ENCODE results near the gene ITGA5.
A peak's percentile ranks its signal among the peaks of the same experiment; 100 is the strongest.

The ITGA5 gene

DNA sequence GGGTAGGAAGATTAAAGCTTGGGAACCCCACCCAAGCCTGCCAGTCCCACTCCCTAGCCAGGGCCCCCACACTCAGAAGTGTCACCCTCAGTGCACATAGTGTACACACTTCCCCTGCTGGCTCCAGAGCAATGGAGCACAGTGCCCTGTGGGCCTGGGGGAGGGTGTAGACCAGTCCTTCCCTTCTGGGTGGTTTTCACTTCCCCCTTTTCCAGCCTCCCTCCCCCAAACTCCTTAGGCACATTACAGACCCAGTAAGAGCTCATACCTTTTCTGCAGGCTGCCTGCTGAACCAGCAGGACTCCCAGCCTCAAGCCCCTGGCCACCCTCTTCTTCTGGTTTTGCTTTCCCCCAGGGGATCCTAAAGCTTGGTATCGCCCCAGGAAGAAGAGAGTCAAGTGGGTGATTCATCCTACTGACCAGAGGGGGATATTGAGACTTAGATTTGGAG, 34.5 kb downstream of the ITGA5 start, which contains the start of gene ZNF385A:
TSS of gene ZNF385A (minus strand) at position 143 of the 451 bp plus-strand sequence. CDS start 219 bp downstream, outside the sequence.
- peaks cover 5% of the 10 kb centered on the region for H3K4me1 ChIP-seq (ENCODE audit: insufficient read depth, low read length)
- no peak within 1 kb of the TSS for H3K27ac ChIP-seq (ENCODE audit: low read depth, low read length)
- no peaks in the 10 kb centered on the region for H3K36me3 ChIP-seq (ENCODE audit: insufficient read depth, low read length)
- H3K27me3 ChIP-seq (ENCODE audit: control insufficient read depth in 1 of 2, insufficient read depth in 2 of 2, low read length in 2 of 2), result no peaks in the 10 kb centered on the region
- no peak within 1 kb of the TSS for H3K4me3 ChIP-seq (ENCODE audit: low read depth in 1 of 2, low read length in 2 of 2)
- H3K9ac ChIP-seq (ENCODE audit: low read length), result no peak within 1 kb of the TSS
- no peaks in the 10 kb centered on the region for H3K9me3 ChIP-seq (ENCODE audit: low read length)

DNA sequence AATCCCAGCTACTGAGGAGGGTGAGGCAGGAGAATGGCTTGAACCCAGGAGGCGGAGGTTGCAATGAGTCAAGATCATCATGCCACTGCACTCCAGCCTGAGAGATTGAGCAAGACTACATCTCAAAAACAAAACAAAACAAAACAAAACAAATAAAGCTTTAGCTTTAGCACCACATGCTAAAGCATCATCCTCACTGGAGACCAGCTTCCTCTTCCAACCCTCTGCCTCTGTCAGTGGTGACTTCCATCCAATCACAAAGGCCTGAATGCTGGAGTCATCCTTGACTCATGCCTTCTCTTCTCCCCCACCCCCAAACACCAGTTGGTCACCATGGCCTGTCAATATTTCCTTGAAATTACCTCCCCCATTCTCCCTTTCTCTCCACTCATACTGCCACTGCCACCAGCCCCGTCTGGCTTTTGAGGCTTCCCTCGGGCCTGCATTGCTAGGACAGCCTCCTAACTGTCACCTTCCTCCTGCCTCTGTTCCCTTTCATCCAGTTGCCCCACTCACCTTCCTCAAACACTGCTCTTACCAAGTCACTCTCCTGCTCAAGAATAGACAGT, 35.9 kb downstream of the ITGA5 start:
- no peaks in the 10 kb centered on the region for H3K27me3 ChIP-seq (ENCODE audit: control insufficient read depth in 1 of 2, insufficient read depth in 2 of 2, low read length in 2 of 2)
- H3K36me3 ChIP-seq (ENCODE audit: insufficient read depth, low read length), result no peaks in the 10 kb centered on the region
- H3K4me1 ChIP-seq (ENCODE audit: insufficient read depth, low read length), result peaks cover 10% of the 10 kb centered on the region
- H3K9ac ChIP-seq (ENCODE audit: low read length), result no peak overlapping the region
- no peak overlapping the region for H3K27ac ChIP-seq (ENCODE audit: low read depth, low read length)
- no peak overlapping the region for H3K4me3 ChIP-seq (ENCODE audit: low read depth in 1 of 2, low read length in 2 of 2)
- H3K9me3 ChIP-seq (ENCODE audit: low read length), result no peaks in the 10 kb centered on the region

DNA sequence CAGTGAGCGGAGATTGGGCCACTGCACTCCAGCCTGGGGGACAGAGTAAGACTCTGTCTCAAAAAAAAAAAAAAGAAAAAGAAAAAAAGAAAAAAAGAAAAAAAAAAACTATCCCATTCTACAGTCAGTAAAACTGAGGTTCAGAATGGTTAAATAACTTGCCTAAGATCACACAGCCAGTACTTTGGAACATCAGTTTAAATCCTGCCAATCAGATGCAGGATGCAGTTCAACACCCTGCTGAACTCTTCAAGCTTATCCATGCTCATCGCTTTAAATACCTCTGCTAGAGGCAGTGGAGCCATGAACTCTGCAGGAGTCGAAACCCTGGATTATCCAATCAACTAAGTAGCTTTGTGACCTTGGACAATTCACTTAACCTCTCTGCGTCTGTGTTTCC, 37.9 kb downstream of the ITGA5 start:
- peaks cover 19% of the 10 kb centered on the region for H3K4me1 ChIP-seq (ENCODE audit: insufficient read depth, low read length)
- no peak overlapping the region for H3K9ac ChIP-seq (ENCODE audit: low read length)

DNA sequence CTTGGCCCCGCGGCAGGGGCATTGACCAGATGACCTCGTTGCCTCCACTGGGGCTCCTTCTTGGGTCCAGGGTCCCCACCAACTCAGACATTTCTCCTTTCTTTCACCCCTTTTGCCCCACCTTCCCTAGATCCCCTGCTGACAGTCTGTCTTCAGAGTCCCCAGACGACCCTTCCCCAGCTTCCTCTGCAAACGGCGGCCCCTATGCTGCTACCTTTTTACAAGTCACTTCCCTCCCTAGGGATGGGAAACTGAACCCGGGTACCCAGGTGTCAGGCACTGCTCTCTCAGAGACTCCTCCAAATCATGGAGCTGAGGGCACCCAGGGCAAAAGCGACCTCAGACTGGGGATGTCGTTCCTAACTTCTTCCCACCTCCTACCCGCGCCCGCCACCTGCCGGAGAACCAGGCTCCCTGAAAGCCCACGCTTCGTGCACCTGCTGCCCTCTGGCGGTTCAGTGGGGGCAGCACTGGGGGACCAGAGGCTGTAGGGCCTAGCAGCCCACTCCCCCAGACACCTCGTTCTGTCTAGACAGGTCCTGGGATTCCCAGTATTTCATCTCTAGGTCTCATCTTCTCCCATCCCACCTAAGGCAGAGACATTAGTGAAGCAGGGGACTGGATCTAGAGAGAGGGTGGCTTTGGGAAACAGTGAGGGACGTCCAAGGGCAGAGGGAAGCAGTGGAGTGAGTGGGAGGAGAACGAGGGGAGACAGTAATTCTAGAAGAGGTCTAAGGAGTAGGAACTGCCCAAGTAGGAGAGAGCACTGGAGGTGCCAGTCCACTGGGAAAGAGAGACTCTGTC, 39.5 kb downstream of the ITGA5 start:
- H3K9ac ChIP-seq (ENCODE audit: low read length), result no peak overlapping the region
- H3K4me3 ChIP-seq (ENCODE audit: low read depth in 1 of 2, low read length in 2 of 2), result peak overlapping the region; percentile 58 to 76
- H3K36me3 ChIP-seq (ENCODE audit: insufficient read depth, low read length), result no peaks in the 10 kb centered on the region
- no peaks in the 10 kb centered on the region for H3K9me3 ChIP-seq (ENCODE audit: low read length)
- H3K4me1 ChIP-seq (ENCODE audit: insufficient read depth, low read length), result peaks cover 32% of the 10 kb centered on the region
- H3K27me3 ChIP-seq (ENCODE audit: control insufficient read depth in 1 of 2, insufficient read depth in 2 of 2, low read length in 2 of 2), result no peaks in the 10 kb centered on the region
- H3K27ac ChIP-seq (ENCODE audit: low read depth, low read length), result peak overlapping the region; percentile 94

More for the DNA sequence above, 37.9 kb downstream of the ITGA5 start:
- H3K9me3 ChIP-seq (ENCODE audit: low read length), result no peaks in the 10 kb centered on the region
- H3K27me3 ChIP-seq (ENCODE audit: control insufficient read depth in 1 of 2, insufficient read depth in 2 of 2, low read length in 2 of 2), result no peaks in the 10 kb centered on the region
- H3K27ac ChIP-seq (ENCODE audit: low read depth, low read length), result no peak overlapping the region
- no peaks in the 10 kb centered on the region for H3K36me3 ChIP-seq (ENCODE audit: insufficient read depth, low read length)
- no peak overlapping the region for H3K4me3 ChIP-seq (ENCODE audit: low read depth in 1 of 2, low read length in 2 of 2)

DNA sequence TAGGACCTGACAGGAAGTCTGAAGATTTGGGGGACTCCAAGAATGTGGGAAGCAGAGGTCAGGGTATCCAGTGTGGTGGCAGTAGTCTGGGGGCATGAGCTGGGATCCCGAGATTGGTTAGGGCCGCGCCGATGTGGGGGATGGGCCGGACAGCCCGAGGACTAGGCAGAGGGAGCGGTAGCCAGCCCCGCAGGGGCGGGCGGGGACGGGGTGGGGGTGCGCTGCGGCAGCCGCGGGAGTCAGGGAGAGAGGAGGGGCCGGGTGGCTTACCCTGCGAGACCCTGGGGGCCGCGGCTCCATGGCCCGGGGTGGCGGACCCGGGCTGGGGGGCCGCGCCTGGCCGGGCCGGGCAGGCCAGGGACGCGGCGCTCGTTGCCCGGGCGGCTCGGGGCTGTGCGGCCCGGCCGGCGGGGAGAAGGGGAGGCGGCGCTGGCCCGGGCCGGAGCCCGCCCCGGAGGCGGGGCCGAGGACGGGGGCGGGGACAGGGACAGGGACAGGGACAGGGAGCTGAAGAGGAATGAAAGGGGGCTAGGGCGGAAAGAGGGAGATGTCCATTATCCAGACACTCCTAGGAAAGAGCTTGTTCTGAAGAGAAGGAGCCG, 40.2 kb downstream of the ITGA5 start:
- Histone ChIP-seq H3K27ac (ENCODE audit: low read depth, low read length) (peak overlapping the region; percentile 94), H3K36me3 (ENCODE audit: insufficient read depth, low read length) (peaks cover 2% of the 10 kb centered on the region), H3K9ac (ENCODE audit: low read length) (no peak overlapping the region), H3K9me3 (ENCODE audit: low read length) (no peaks in the 10 kb centered on the region), H3K4me1 (ENCODE audit: insufficient read depth, low read length) (peaks cover 39% of the 10 kb centered on the region), H3K4me3 (ENCODE audit: low read depth in 1 of 2, low read length in 2 of 2) (peak overlapping the region; percentile 58 to 76), H3K27me3 (ENCODE audit: control insufficient read depth in 1 of 2, insufficient read depth in 2 of 2, low read length in 2 of 2) (no peaks in the 10 kb centered on the region)

DNA sequence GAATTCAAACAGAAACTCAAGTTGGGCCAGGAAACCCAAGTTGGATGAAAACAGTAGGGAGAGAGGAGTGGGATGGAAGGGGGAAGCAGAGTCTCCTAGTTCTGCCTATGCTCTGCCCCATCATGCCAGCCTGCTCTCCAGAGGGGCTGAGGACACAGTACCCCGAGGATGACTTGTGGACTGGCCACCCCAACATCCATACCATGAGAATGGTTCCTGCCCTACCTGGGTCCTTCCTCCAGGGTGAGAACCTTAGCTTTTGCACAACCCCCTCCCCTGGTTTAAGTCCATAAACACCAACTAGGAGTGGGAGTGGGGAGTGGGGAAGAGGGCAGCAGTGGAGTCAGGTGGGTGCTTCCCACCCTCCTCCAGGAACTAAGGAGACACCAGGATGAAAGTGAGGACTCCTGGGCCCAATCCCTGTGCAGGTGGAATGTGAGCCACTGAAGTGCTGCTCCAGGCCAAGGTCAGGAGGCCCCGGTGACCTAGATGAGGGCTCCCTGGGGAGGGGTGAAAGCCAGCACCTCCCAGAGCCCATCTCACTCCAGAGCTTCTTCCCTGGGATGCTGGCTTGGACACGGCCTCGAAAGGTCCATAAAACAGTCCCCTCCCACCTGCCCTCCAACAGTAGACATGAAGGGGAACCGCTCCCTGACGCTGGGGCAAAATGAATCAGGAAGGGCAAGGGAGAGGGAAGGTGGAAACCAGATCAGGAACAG, 41.1 kb downstream of the ITGA5 start:
- peaks cover 4% of the 10 kb centered on the region for H3K36me3 ChIP-seq (ENCODE audit: insufficient read depth, low read length)
- H3K9ac ChIP-seq (ENCODE audit: low read length), result no peak overlapping the region
- H3K4me3 ChIP-seq (ENCODE audit: low read depth in 1 of 2, low read length in 2 of 2), result peak overlapping the region; percentile 47 to 51
- H3K4me1 ChIP-seq (ENCODE audit: insufficient read depth, low read length), result peaks cover 40% of the 10 kb centered on the region
- H3K9me3 ChIP-seq (ENCODE audit: low read length), result no peaks in the 10 kb centered on the region
- no peak overlapping the region for H3K27ac ChIP-seq (ENCODE audit: low read depth, low read length)
- H3K27me3 ChIP-seq (ENCODE audit: control insufficient read depth in 1 of 2, insufficient read depth in 2 of 2, low read length in 2 of 2), result no peaks in the 10 kb centered on the region

DNA sequence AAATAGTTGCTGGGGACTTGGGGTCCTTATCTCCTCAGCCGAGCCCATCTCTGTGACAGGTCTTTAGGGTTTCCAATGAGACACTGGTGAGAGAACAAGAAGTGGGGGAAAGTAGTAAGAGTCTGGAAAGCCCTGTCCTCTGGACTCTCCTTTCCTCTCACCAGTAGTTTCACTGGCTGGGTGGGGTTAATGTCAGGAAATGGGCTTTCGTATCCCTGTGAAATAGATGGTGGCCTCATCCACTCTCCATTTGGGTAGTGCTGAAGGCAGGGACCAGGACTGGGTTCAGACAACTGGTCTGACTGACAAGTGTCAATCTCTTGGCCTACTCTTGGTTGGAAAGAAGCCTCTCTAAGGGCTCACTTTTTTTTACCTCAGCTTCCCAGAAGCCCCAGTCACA, 42.1 kb downstream of the ITGA5 start:
- Histone ChIP-seq H3K4me3 (ENCODE audit: low read depth in 1 of 2, low read length in 2 of 2) (no peak overlapping the region), H3K9ac (ENCODE audit: low read length) (no peak overlapping the region), H3K4me1 (ENCODE audit: insufficient read depth, low read length) (peaks cover 44% of the 10 kb centered on the region), H3K27ac (ENCODE audit: low read depth, low read length) (peak overlapping the region; percentile 25), H3K36me3 (ENCODE audit: insufficient read depth, low read length) (peaks cover 4% of the 10 kb centered on the region), H3K27me3 (ENCODE audit: control insufficient read depth in 1 of 2, insufficient read depth in 2 of 2, low read length in 2 of 2) (no peaks in the 10 kb centered on the region), H3K9me3 (ENCODE audit: low read length) (no peaks in the 10 kb centered on the region)

DNA sequence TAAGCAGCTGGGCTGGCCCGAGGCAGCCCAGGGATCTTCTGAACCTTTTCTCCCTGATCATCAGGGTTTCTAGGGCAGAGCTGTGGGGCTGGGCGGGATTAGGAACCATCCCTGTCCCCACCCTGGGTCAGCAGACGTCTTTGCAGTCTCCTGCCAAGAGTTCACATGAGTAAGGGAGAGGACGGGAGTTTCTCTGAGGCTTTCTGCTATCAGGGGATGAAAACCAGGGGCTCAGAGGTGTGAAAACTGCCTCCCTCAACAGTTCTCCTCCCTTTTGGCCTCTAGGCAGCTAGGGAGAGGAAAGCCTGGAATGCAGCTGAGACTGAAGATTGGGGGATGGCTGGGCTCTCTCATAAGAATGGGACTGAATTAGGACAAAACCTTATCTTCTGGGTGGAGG, 42.5 kb downstream of the ITGA5 start:
- Histone ChIP-seq H3K36me3 (ENCODE audit: insufficient read depth, low read length) (peaks cover 4% of the 10 kb centered on the region), H3K27ac (ENCODE audit: low read depth, low read length) (peak overlapping the region; percentile 25), H3K4me3 (ENCODE audit: low read depth in 1 of 2, low read length in 2 of 2) (no peak overlapping the region), H3K4me1 (ENCODE audit: insufficient read depth, low read length) (peaks cover 48% of the 10 kb centered on the region), H3K9ac (ENCODE audit: low read length) (no peak overlapping the region), H3K27me3 (ENCODE audit: control insufficient read depth in 1 of 2, insufficient read depth in 2 of 2, low read length in 2 of 2) (no peaks in the 10 kb centered on the region), H3K9me3 (ENCODE audit: low read length) (no peaks in the 10 kb centered on the region)

DNA sequence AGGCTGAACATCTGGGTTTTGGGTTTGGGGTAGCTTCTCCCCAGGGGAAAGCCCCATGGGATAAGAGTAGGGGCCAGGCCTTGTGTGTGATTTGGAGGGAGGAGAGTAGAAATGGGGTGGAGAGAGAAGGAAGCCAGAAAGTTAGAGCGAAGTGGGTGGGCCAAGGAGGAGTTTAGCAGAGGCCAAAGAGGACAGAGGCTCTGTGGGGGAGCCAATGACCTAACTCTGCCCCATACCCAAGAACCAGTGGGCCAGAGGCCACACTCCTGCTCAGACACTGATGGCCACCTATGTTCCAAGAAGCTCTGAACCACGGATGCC, 43.8 kb downstream of the ITGA5 start:
- H3K4me3 ChIP-seq (ENCODE audit: low read depth in 1 of 2, low read length in 2 of 2), result no peak overlapping the region
- no peak overlapping the region for H3K9ac ChIP-seq (ENCODE audit: low read length)
- H3K9me3 ChIP-seq (ENCODE audit: low read length), result no peaks in the 10 kb centered on the region
- H3K4me1 ChIP-seq (ENCODE audit: insufficient read depth, low read length), result peaks cover 56% of the 10 kb centered on the region
- no peaks in the 10 kb centered on the region for H3K27me3 ChIP-seq (ENCODE audit: control insufficient read depth in 1 of 2, insufficient read depth in 2 of 2, low read length in 2 of 2)
- no peak overlapping the region for H3K27ac ChIP-seq (ENCODE audit: low read depth, low read length)
- peaks cover 8% of the 10 kb centered on the region for H3K36me3 ChIP-seq (ENCODE audit: insufficient read depth, low read length)

DNA sequence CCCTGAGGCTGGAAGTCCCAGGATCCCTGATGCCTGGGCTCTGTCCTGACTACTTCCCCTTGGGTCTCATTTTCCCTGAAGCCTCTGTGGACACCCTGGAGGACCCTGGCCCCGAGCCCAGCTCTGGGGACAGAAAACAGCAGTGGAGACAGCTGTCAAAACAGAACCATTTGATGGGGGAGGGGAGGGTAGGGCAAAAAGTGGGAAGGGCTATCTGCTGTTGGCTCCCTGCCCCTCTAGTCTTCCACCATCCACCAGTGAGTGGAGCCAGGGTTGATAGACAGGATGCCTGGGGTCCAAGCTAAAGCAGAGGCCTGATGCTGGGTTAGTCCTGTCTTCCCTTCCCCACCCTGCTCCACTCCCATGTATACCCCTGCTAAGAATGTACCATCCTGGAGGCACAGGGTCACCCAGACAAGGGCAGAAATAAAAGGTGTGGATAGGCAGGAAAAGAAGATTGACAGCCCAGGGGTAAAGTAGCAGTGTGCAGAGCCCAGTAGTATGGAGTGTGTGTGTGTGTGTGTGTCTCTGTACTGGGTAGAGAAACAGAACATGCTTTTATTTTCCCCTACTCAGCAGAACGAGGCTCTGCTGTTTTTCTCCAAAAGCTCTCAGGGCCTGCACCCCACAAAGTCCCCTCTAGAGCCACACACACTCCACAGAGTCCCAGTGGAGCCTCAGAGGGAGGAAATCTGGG, 44.4 kb downstream of the ITGA5 start:
- Histone ChIP-seq H3K9ac (ENCODE audit: low read length) (no peak overlapping the region), H3K9me3 (ENCODE audit: low read length) (no peaks in the 10 kb centered on the region), H3K36me3 (ENCODE audit: insufficient read depth, low read length) (peaks cover 8% of the 10 kb centered on the region), H3K27me3 (ENCODE audit: control insufficient read depth in 1 of 2, insufficient read depth in 2 of 2, low read length in 2 of 2) (no peaks in the 10 kb centered on the region), H3K4me1 (ENCODE audit: insufficient read depth, low read length) (peaks cover 57% of the 10 kb centered on the region), H3K27ac (ENCODE audit: low read depth, low read length) (no peak overlapping the region), H3K4me3 (ENCODE audit: low read depth in 1 of 2, low read length in 2 of 2) (no peak overlapping the region)

Measured in muscle layer of colon (tissue), 2 donors.